LNCaP clone FGC (cell line): Measurements from ENCODE around the gene YEATS2.

Experiments
- DNase-seq: peaks from one replicate; pipeline ENCODE4 v3.0.0-alpha.2; 2011; ENCODE audit warnings: low read depth
- H3K4me3 ChIP-seq: 2 replicates; pipeline ENCODE4 v1.5.1; 2011; ENCODE audit warnings: mild to moderate bottlenecking, low read depth, low read length, control low read depth
- CTCF ChIP-seq: IDR thresholded peaks from 2 replicates; pipeline ENCODE4 v1.5.1; 2012; ENCODE audit warnings: mild to moderate bottlenecking; ENCODE audit not compliant: control insufficient read depth, insufficient read depth; ENCODE audit errors: extremely low read depth

Gene YEATS2

GRCh38 chr3:183800243-183800863 lies 102.8 kb downstream of the YEATS2 start:
- no peak for DNase-seq
- H3K4me3 ChIP-seq = no peak overlapping the region
- TF ChIP-seq CTCF = no peak

DNA sequence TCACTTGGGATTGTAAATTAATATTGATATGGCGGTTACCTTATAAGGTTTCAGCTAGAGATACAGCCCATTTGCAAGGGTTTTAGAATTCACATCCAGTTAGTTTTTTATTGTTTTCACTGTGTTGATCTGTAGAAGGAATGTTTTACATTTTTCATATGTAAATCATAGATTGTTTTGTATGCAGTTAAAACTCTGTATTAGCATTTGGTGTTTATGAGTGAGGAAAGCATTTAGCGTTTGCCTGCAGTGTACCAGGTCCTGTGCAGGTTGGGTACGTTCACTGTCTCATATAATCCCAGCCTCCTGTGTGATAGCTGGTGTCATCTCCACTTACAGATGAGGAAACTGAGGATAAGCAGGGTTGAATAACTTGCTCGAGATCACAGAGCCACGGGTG lies 104.0 kb downstream of the YEATS2 start:
- H3K4me3 ChIP-seq = no peak overlapping the region
- DNase-seq = no peak
- no peak for TF ChIP-seq CTCF

- no peak for DNase-seq
- H3K4me3 ChIP-seq = no peak overlapping the region
- TF ChIP-seq CTCF = no peak
Observed at GRCh38 chr3:183802989-183803388, 105.4 kb downstream of the YEATS2 start.

- DNase-seq = no peak
- TF ChIP-seq CTCF = no peak
- H3K4me3 ChIP-seq = no peak overlapping the region
Observed at GRCh38 chr3:183807209-183807728, 109.7 kb downstream of the YEATS2 start.

DNA sequence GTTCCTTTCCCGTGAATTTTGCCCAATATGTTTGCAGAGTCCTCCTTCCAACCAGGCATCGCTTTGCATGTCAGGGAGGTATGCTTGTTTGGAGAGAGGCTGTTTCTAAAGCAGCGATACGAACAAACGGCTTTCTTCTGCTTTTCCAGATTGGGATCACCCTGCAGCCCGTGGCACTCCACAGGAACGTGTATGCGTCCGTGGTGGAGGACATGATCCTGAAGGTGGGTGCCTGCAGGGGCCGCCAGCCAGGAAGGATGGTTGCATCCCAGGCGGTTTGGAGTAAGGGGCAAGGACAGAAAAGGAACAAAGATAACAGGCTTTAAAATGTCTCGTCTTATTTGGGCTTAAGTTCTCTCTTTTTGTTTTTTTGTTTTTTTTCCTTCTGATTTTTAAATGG lies 110.3 kb downstream of the YEATS2 start:
- DNase-seq = no peak

DNA sequence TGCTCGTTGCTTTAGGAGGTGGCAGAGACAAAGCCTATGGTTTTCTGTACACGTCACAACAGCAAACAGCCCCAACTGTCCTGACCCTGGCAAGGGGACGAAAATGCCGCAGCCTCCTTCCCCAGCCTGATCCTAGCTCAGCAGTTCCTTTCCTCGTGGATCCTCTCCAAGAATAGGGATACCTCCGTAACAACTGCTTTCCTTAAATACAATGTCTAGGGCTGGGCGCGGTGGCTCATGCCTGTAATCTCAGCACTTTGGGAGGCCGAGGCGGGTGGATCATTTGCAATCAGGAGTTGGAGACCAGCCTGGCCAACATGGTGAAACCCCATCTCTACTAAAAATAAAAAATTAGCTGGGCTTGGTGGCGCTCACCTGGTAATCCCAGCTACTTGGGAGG lies 110.8 kb downstream of the YEATS2 start:
- no peak overlapping the region for H3K4me3 ChIP-seq
- TF ChIP-seq CTCF = no peak
- DNase-seq = no peak

More for the DNA sequence above, 110.3 kb downstream of the YEATS2 start:
- no peak for TF ChIP-seq CTCF
- no peak overlapping the region for H3K4me3 ChIP-seq

GRCh38 chr3:183809270-183809669 lies 111.7 kb downstream of the YEATS2 start:
- DNase-seq = peak; percentile 27

More at GRCh38 chr3:183809270-183809669, 111.7 kb downstream of the YEATS2 start:
- H3K4me3 ChIP-seq = no peak overlapping the region
- no peak for TF ChIP-seq CTCF
